ENCODE results near the gene TMA16.

- TF ChIP-seq CTCF (IDR thresholded peaks at IDR 0.05) (no peak), POLR2A (IDR thresholded peaks at IDR 0.05) (no peak)
These were observed 24.1 kb upstream of the TMA16 start for GRCh38 chr4:163470391-163470790.

All from heart left ventricle (tissue), 13 donors.